Astrocyte (in vitro differentiated cells and primary cell): ENCODE measurements around the gene MARK2.

Source experiments
- CTCF ChIP-seq: IDR thresholded peaks from 2 replicates; pipeline ENCODE4 v1.5.1; 2011; ENCODE audit warnings: low read depth, mild to moderate bottlenecking, inconsistent platforms, low read length, moderate library complexity; ENCODE audit not compliant: insufficient read depth
- EZH2 ChIP-seq: IDR thresholded peaks from 2 replicates; pipeline ENCODE4 v1.6.1; 2012; ENCODE audit warnings: mild to moderate bottlenecking, low read length, inconsistent platforms; ENCODE audit not compliant: insufficient read depth

- TF ChIP-seq EZH2 (no peak), CTCF (no peak)
These were observed 5.9 kb upstream of the MARK2 start for GRCh38 chr11:63833048-63833447.
